ENCODE results near the gene TNFAIP6.

GRCh38 chr2:151417650-151418049 lies 60.3 kb downstream of the TNFAIP6 start:
- TF ChIP-seq CTCF (IDR thresholded peaks at IDR 0.05) (no peak), POLR2AphosphoS5 (IDR thresholded peaks at IDR 0.05; ENCODE audit: insufficient read depth in 1 of 2, low read depth in 1 of 2) (no peak)
